OCI-M2 (cell line): ENCODE measurements around the gene KDM2A.

Experiments
- DNase-seq: peaks from one replicate; lab custom pipeline; 2025; ENCODE audit not compliant: unreplicated experiment; lab: John Stamatoyannopoulos, UW

KDM2A gene

DNA sequence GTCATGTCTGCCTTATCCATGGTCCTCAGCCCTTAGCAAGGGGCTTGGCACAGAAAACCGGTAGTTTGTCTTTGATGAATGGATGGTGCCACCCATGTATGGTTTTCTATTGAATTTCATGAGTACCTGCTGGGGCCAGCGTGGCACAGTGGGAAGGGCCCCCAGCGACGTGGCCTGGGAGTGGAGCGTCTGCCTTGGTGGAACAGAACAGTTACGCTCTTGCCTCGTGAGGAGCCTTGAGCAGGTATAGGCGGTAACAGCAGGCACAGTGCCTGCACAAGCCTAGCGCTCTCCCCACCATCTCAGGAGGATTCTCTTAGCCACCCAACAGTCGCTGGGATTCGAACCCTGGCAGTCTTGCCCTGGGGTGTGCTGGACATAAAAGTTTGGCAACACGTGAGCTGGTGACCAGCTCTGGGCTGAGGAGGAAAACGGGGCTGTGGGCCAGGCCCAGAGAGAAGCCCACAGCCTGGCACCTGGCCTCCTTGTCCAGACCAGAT is 181.2 kb downstream of the KDM2A start:
- DNase-seq = no peak

DNA sequence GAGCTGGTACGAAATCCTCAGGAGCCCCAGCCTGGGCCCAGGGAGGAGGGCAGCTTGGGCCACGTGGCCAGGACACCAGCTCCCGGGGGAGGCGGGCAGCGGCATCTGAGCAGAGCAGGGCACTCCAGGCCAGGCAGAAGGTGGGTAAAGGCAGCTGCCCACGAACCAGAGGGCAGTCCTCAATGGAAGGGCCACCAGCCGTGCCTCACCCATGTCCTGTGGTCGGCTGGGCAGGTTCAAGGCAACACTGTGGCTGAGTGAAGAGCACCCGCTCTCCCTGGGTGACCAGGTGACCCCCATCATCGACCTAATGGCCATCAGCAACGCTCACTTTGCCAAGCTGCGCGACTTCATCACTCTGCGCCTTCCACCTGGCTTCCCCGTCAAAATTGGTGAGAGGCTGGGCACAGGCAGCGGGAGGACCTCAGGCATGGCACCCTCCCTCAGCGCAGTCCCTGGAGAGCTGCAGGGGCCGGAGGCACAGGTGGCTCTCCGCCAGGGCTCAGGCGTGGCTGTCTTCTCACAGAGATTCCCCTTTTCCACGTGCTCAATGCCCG is 181.8 kb downstream of the KDM2A start:
- no peak for DNase-seq

GRCh38 chr11:67301313-67301921 is 182.4 kb downstream of the KDM2A start:
- DNase-seq = no peak

DNA sequence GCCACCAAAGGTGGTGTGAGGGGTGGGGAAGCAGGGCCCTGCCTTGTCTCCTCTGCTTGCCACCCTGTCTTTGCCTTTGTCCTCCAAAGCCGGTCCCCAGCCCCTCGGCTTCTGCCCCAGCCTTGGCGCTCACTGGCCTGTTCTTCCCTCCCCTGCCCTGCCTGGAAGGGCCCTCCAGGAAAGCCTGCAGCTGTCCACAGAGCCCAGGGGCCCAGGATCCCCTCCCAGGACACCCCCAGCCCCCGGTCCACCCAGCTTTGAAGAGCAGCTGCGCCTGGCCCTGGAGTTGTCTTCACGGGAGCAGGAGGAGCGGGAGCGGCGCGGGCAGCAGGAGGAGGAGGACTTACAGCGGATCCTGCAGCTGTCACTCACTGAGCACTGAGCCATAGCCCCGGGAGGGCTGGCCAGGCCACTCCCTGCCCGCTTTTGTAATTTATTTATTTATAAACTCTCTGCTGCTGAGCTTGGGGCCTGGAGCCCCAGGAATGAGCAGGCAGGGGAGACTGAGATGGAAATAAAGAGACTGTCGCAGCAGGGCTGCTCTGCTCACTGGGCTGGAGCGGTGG is 183.0 kb downstream of the KDM2A start:
- no peak for DNase-seq

GRCh38 chr11:67302571-67303131 is 183.6 kb downstream of the KDM2A start:
- no peak for DNase-seq

GRCh38 chr11:67303132-67303834 is 184.2 kb downstream of the KDM2A start, which contains the start of gene SSH3:
TSS of gene SSH3 (plus strand) at chr11:67303530. CDS start at chr11:67303626, 96 bp downstream.
- no peak for DNase-seq

DNA sequence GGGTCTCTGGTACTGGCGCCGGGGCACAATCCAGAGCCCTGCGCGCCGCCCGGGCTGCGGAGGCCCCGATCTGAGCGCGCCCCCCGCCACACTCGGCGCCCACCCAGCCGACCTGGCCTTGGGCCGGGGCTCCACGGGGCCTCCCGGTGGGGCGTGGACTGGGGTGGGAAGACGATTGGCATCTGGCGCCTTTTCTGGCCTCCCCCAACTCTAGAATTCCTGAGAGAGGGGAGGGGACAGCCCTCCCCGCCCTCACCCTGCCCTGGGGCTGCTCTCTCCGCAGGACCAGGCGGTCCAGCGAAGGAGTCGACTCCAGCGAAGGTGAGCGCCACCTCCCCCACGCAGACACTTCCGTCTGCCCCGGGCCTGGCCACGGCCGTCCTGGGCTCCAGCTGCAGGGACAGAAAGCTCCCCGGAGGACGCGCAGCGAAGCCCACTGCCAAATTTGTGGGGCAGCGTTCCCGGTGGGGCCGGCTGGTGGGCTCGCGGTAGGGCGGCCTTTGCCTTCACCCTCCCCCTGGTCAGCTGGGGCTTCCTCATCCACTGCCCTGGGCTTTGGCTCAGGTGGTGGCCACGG is 184.9 kb downstream of the KDM2A start:
- DNase-seq = no peak

DNA sequence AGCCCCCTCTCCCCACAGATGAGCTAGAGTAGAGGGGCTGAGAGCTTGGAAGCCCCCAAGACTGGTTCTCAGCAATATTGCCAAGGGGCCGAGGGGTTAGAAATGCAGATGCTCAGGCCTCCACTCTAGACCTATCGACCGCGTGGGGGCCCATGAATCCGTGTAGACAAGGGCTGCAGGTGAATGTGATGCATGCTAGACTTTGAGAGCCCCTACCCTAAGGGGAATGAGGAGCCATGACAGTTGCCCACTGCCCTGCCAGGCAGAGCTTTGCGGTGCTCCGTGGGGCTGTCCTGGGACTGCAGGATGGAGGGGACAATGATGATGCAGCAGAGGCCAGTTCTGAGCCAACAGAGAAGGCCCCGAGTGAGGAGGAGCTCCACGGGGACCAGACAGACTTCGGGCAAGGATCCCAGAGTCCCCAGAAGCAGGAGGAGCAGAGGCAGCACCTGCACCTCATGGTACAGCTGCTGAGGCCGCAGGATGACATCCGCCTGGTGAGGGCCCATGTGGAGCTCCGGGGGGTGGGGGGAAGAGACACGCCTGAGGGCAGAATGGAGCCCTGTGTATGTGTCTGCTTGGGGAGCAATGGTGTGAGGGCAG is 185.5 kb downstream of the KDM2A start:
- no peak for DNase-seq

DNA sequence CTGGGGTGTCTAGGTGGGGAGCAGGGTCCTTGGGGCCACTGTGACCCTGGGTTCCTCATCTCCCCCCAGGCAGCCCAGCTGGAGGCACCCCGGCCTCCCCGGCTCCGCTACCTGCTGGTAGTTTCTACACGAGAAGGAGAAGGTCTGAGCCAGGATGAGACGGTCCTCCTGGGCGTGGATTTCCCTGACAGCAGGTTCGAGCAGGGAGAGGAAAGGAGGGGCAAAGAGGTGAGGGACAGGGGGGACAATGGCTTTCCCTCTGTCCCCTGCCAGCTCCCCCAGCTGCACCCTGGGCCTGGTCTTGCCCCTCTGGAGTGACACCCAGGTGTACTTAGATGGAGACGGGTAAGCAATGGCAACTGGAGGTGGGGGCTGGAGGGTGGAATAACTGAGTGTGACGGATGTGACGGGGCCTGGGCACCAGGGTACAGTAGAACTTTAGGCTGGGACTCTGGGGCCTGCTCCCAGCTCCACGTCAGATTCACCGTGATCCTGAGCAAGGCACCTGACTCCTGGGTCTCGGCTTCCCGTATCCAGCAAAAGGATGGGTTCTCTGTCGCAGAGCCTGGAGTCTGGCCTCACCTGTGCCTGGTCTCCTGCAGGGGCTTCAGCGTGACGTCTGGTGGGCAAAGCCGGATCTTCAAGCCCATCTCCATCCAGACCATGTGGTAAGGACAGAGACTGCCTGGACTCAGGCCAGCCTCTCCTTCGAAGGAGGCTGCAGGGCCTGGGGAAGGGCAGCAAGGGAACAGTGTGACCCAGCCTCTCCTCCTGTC is 187.9 kb downstream of the KDM2A start:
- no peak for DNase-seq

DNA sequence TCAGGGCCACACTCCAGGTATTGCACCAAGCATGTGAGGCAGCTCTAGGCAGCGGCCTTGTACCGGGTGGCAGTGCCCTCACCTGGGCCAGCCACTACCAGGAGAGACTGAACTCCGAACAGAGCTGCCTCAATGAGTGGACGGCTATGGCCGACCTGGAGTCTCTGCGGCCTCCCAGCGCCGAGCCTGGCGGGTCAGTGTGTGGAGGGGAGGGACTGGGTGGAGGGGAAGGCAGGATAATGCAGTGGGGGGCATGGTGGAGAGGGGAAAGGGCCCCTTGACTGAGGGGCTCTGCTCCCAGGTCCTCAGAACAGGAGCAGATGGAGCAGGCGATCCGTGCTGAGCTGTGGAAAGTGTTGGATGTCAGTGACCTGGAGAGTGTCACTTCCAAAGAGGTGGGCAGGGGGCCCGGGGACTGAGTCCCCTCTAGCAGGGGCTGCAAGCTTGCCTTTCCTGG is 188.5 kb downstream of the KDM2A start:
- DNase-seq = no peak
